Measurements from ENCODE around the gene EHD4.

The EHD4 gene

GRCh38 chr15:41936155-41936554, 36.2 kb downstream of the EHD4 start:
- DNase-seq (ENCODE audit: insufficient read length, low spot score), result no peak
- no peak for TF ChIP-seq POLR2A (IDR thresholded peaks at IDR 0.05; ENCODE audit: low read depth, low read length)
- no peak for FAIRE-seq

GRCh38 chr15:41935566-41936020, 36.8 kb downstream of the EHD4 start:
- FAIRE-seq, result no peak
- no peak for TF ChIP-seq POLR2A (IDR thresholded peaks at IDR 0.05; ENCODE audit: low read depth, low read length)
- DNase-seq (ENCODE audit: insufficient read length, low spot score), result no peak

- FAIRE-seq (peak; percentile 62), DNase-seq (ENCODE audit: insufficient read length, low spot score) (peak; percentile 62)
- TF ChIP-seq POLR2A (IDR thresholded peaks at IDR 0.05; ENCODE audit: low read depth, low read length), result no peak
Measured at GRCh38 chr15:41934843-41935242, 37.5 kb downstream of the EHD4 start.

- peak; percentile 50 for FAIRE-seq
- TF ChIP-seq POLR2A (IDR thresholded peaks at IDR 0.05; ENCODE audit: low read depth, low read length), result no peak
- peak; percentile 64 for DNase-seq (ENCODE audit: insufficient read length, low spot score)
Measured at GRCh38 chr15:41933771-41934170, 38.6 kb downstream of the EHD4 start.

GRCh38 chr15:41933326-41933725, 39.0 kb downstream of the EHD4 start:
- FAIRE-seq (no peak), DNase-seq (ENCODE audit: insufficient read length, low spot score) (no peak)
- no peak for TF ChIP-seq POLR2A (IDR thresholded peaks at IDR 0.05; ENCODE audit: low read depth, low read length)

GRCh38 chr15:41932511-41933289, 39.7 kb downstream of the EHD4 start:
- FAIRE-seq (no peak), DNase-seq (ENCODE audit: insufficient read length, low spot score) (no peak)
- no peak for TF ChIP-seq POLR2A (IDR thresholded peaks at IDR 0.05; ENCODE audit: low read depth, low read length)

- TF ChIP-seq POLR2A (IDR thresholded peaks at IDR 0.05; ENCODE audit: low read depth, low read length), result no peak
- FAIRE-seq, result no peak
- DNase-seq (ENCODE audit: insufficient read length, low spot score), result no peak
Measured at GRCh38 chr15:41932101-41932500, 40.3 kb downstream of the EHD4 start.

- TF ChIP-seq POLR2A (IDR thresholded peaks at IDR 0.05; ENCODE audit: low read depth, low read length), result no peak
- no peak for FAIRE-seq
- DNase-seq (ENCODE audit: insufficient read length, low spot score), result no peak
Measured at GRCh38 chr15:41930867-41931222, 41.5 kb downstream of the EHD4 start.

- DNase-seq (ENCODE audit: insufficient read length, low spot score), result peak; percentile 73
- TF ChIP-seq POLR2A (IDR thresholded peaks at IDR 0.05; ENCODE audit: low read depth, low read length), result no peak
- peak; percentile 88 for FAIRE-seq
Measured at GRCh38 chr15:41930221-41930866, 42.0 kb downstream of the EHD4 start.

- FAIRE-seq, result no peak
Measured at GRCh38 chr15:41928637-41929620, 43.4 kb downstream of the EHD4 start.

GRCh38 chr15:41928100-41928499, 44.3 kb downstream of the EHD4 start:
- no peak for DNase-seq (ENCODE audit: insufficient read length, low spot score)
- no peak for TF ChIP-seq POLR2A (IDR thresholded peaks at IDR 0.05; ENCODE audit: low read depth, low read length)
- no peak for FAIRE-seq

More at GRCh38 chr15:41928637-41929620, 43.4 kb downstream of the EHD4 start:
- DNase-seq (ENCODE audit: insufficient read length, low spot score), result no peak
- TF ChIP-seq POLR2A (IDR thresholded peaks at IDR 0.05; ENCODE audit: low read depth, low read length), result no peak

- TF ChIP-seq POLR2A (IDR thresholded peaks at IDR 0.05; ENCODE audit: low read depth, low read length), result no peak
- DNase-seq (ENCODE audit: insufficient read length, low spot score) (no peak), FAIRE-seq (no peak)
Measured at GRCh38 chr15:41927536-41927935, 44.8 kb downstream of the EHD4 start.

- FAIRE-seq (no peak), DNase-seq (ENCODE audit: insufficient read length, low spot score) (no peak)
- TF ChIP-seq POLR2A (IDR thresholded peaks at IDR 0.05; ENCODE audit: low read depth, low read length), result no peak
Measured at GRCh38 chr15:41926185-41927056, 45.9 kb downstream of the EHD4 start.

Measured in H54 (cell line).